ENCODE results near the gene AGPAT2.

DNA sequence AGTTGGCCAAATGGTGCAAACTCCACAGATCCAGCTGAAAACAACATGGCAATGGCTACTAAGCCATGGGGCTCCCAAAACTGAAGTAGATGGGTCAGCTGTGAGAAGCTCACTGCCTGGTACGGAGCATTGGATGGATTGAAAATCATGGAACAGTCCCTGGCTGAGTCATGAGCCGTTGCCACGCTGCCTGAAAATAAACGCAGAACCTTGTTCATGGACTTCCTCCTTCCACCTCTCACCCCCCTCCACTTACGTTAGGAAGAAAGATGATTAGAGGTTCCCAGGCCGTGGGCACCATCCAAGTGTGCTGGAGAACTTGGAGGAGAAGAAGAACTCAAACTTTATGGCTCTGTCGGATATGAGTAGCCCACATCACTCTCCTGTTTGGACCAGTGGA, 18.3 kb upstream of the AGPAT2 start:
- TF ChIP-seq, protein P1, sequence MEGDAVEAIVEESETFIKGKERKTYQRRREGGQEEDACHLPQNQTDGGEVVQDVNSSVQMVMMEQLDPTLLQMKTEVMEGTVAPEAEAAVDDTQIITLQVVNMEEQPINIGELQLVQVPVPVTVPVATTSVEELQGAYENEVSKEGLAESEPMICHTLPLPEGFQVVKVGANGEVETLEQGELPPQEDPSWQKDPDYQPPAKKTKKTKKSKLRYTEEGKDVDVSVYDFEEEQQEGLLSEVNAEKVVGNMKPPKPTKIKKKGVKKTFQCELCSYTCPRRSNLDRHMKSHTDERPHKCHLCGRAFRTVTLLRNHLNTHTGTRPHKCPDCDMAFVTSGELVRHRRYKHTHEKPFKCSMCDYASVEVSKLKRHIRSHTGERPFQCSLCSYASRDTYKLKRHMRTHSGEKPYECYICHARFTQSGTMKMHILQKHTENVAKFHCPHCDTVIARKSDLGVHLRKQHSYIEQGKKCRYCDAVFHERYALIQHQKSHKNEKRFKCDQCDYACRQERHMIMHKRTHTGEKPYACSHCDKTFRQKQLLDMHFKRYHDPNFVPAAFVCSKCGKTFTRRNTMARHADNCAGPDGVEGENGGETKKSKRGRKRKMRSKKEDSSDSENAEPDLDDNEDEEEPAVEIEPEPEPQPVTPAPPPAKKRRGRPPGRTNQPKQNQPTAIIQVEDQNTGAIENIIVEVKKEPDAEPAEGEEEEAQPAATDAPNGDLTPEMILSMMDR (IDR thresholded peaks at IDR 0.05) = no peak
- TF ChIP-seq ZFX (IDR thresholded peaks at IDR 0.05; ENCODE audit: borderline replicate concordance) = no peak

Data from 22Rv1 (cell line).